Measurements from ENCODE around the gene MECP2.

Gene MECP2

DNA sequence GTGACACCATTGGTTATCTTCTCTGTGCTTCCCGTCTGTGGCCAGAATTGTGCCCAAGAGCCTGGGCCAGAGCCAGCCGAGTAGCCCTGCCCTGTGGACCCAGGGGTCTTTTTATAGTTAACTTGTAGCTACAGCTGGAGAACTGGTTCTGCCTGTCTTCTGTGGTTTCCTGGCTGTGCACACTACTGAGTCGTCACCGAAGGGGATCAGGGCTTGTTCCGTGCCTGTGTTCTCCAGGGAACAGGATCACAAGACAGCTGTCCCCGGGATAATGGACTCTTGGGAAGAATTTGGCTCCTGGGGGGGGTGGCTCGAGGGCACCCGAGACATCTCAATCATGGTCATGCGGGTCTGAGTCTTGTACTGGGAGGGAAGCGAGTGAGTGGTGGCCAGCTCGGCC lies 24.4 kb upstream of the MECP2 start:
- H3K27ac ChIP-seq, result no peak overlapping the region

DNA sequence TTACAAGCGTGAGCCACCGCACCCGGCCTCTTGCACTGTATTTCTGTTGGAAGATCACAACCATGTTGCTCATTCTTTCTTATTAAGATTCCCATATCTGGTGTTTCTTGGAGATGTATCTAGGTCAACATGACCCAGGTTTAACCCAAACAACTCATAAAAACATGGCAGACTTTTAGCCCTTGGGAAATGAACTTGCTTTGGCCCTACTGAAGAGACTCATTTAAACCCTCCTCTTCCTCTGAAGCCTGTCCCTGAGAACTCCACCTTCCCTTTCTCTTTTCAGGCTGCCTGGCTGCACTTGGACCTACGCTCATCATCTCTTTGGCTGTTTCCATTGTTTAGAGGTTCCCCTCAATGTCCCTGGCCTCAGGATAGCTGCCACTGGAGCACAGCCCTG lies 23.7 kb upstream of the MECP2 start:
- H3K27ac ChIP-seq, result no peak overlapping the region
- TF ChIP-seq, protein P1, sequence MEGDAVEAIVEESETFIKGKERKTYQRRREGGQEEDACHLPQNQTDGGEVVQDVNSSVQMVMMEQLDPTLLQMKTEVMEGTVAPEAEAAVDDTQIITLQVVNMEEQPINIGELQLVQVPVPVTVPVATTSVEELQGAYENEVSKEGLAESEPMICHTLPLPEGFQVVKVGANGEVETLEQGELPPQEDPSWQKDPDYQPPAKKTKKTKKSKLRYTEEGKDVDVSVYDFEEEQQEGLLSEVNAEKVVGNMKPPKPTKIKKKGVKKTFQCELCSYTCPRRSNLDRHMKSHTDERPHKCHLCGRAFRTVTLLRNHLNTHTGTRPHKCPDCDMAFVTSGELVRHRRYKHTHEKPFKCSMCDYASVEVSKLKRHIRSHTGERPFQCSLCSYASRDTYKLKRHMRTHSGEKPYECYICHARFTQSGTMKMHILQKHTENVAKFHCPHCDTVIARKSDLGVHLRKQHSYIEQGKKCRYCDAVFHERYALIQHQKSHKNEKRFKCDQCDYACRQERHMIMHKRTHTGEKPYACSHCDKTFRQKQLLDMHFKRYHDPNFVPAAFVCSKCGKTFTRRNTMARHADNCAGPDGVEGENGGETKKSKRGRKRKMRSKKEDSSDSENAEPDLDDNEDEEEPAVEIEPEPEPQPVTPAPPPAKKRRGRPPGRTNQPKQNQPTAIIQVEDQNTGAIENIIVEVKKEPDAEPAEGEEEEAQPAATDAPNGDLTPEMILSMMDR (IDR thresholded peaks at IDR 0.05), result no peak

More for the DNA sequence above, 24.4 kb upstream of the MECP2 start:
- no peak for TF ChIP-seq ZFX (IDR thresholded peaks at IDR 0.05; ENCODE audit: borderline replicate concordance)
- TF ChIP-seq, protein P1 (IDR thresholded peaks at IDR 0.05), result no peak

DNA sequence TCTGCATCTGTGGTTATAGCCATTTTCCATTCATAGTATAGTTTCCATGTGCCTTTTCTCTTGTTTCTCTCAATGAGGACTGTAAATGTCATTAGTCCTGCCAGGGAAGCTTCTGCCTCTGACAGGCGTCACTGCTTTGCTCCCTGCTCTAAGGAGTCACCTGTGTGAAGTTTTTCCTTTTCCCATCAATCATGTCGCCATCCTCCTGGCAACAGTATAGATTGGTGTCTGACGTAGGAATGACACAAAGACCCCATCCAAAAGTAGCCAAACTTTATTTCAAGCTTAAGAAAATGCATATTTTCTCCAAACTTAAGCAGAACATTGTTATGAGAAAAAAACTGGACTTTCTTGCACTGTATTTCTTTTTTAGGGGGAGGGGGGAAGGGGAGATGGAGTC lies 23.1 kb upstream of the MECP2 start:
- no peak overlapping the region for H3K27ac ChIP-seq
- TF ChIP-seq ZFX (IDR thresholded peaks at IDR 0.05; ENCODE audit: borderline replicate concordance), result no peak
- TF ChIP-seq, protein P1 (IDR thresholded peaks at IDR 0.05), result no peak

DNA sequence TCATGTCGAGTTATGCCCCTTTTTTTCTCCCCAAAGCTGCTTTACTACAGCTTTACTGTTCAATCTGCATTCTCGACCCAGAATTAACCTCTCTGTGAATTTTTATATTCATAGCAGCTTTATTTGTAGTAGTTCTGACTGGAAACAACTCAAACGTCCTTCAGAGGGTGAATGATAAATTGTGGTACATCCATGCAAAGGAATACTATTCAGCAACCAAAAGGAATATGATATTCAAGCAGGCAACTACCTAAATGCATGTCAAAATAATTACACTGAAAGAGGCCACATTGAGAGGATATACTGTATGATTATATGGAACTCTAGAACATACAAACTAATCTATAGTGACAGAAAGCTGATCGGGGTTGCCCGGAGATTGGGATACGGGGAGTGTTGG lies 20.0 kb upstream of the MECP2 start:
- TF ChIP-seq, protein P1 (IDR thresholded peaks at IDR 0.05), result no peak
- TF ChIP-seq ZFX (IDR thresholded peaks at IDR 0.05; ENCODE audit: borderline replicate concordance), result no peak
- no peak overlapping the region for H3K27ac ChIP-seq

DNA sequence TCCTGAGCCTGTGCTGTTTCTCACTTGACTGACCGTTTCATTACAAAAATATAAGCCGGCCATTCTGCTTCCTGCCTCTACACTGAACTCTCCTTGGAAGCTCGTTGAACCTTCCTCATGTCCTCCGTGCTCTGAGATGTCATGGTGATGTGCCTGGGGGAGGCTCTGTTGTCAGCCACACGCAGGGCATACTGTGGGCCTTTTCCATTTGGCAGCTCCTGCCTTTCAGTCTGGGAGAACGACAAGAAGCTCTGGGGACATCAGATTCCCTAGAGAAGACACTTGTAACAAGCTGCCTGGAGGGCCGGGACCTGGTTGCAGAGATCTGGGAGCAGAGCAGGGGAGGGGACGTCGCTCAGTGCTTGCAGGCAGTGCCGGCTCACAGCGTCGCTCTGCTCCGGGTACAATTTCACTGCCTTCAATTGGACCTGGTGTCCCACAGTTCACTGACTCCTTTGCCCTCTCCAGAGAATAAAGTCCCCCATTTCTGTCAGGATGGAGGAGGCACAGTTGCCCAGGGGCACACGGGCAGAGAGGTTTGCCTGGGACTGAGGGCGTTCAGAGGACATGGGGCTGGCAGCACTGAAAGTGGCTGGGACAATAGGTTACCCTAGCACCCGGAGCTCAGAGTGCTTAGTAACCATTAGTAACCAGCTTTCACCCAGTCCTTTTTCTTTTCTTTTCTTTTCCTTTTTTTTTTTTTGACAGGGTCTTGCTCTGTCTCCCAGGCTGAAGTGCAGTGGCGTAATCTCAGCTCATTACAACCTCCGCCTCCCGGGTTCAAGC lies 19.1 kb upstream of the MECP2 start:
- H3K27ac ChIP-seq, result no peak overlapping the region
- TF ChIP-seq, protein P1 (IDR thresholded peaks at IDR 0.05), result no peak
- no peak for TF ChIP-seq ZFX (IDR thresholded peaks at IDR 0.05; ENCODE audit: borderline replicate concordance)

DNA sequence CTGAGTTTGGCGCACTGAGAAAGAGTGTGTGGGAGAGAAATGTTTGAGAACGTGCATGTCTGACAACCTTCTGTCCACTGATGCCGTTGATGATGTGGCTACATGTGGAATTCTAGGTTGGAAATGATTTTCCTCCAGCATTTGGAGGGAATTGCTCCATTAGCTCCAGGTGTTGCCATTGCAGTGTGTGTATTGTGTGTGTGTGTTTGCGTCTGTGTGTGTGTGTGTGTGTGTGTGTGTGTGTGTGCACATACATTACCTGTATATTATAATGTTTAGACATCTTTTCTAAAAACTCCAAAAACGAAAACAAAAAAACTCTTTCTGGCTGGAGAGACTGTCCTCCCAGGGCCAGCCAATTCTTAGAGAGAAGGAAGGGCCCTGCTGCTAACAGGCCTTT lies 18.2 kb upstream of the MECP2 start:
- no peak for TF ChIP-seq ZFX (IDR thresholded peaks at IDR 0.05; ENCODE audit: borderline replicate concordance)
- H3K27ac ChIP-seq, result no peak overlapping the region

DNA sequence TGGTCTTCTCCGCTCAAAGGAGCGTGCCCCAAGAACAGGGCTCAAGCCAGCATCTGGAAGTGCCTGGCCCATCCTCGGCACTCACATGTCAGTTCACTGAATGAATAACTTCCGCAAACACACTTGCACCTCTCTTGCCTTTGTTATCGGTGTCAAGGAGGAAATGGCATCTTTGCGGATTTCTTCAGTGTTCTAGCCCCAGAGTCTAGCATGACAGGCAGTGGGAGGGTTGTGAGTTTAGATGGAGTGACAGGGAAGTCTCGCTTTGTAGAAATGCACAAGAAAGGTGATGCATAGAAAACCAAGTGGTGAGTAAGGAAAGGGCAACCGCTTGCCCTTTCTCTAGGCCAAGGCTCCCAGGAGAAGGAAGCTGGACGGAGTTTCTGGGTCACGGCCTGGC lies 17.6 kb upstream of the MECP2 start:
- no peak for TF ChIP-seq ZFX (IDR thresholded peaks at IDR 0.05; ENCODE audit: borderline replicate concordance)
- TF ChIP-seq, protein P1 (IDR thresholded peaks at IDR 0.05), result no peak

DNA sequence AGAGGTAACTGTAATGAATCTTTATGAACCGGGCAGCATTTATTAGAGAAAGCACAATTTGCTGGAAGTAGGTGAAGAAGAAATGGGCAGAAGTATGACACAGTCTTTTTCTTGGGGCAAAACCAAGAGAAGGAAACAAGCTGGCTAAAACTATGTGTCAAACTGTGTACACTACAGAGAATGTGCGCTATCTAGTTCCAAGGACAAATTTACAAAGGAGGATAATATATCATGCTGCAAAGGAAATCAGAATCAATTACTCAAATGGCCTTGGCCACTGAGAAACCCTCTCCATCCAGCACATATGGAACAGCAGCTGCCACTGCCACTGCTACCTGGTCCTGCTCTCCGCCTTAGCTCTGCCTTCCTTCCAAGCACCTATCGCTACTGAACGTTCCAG lies 17.1 kb upstream of the MECP2 start:
- TF ChIP-seq ZFX (IDR thresholded peaks at IDR 0.05; ENCODE audit: borderline replicate concordance), result no peak
- TF ChIP-seq, protein P1 (IDR thresholded peaks at IDR 0.05), result no peak
- no peak overlapping the region for H3K27ac ChIP-seq

More for the DNA sequence above, 17.6 kb upstream of the MECP2 start:
- H3K27ac ChIP-seq, result no peak overlapping the region

Data from 22Rv1 (cell line).